HepG2 (cell line): Measurements from ENCODE around the gene ZNF331. TPM values are rescaled to one million over a fixed set of nuclear protein-coding genes. Genes with fewer than 3 reads are reported as not detected.
"Not testable (repeated sequence)": the region's sequence is repeated elsewhere in the genome, so short reads cannot be mapped to it uniquely, and the experiment has no call there.

Experiments
- ATAC-seq: fragments of 200-7000 bp; cut with Tn5 transposase; 3 replicates; pipeline ENCODE4 v1.9.1; 2020; ENCODE audit warnings: mild to moderate bottlenecking, moderate library complexity
- BruUV-seq: library from RNA; stranded (reverse); fragments of 400-500 nt; replicated peaks from 2 replicates; lab custom pipeline; 2021; lab: Mats Ljungman, UMichigan
- CTCF ChIA-PET: fragments of 300-600 bp; formaldehyde crosslinking; extraction: SDS; loops from one replicate; lab custom pipeline; 2021; ENCODE audit warnings: low total read pairs, inconsistent platforms, low intra/inter-chr PET ratio; lab: Yijun Ruan, JAX
- POLR2A ChIA-PET: fragments of 350-600 bp; sonication (Branson Sonifier 250); formaldehyde crosslinking; loops from one replicate; lab custom pipeline; 2020; ENCODE audit warnings: antibody characterized with exemption, inconsistent platforms; lab: Yijun Ruan, JAX
- DNase-seq: peaks from one replicate; pipeline ENCODE4 v3.0.0-alpha.2; 2015; ENCODE audit warnings: low spot score
- FAIRE-seq: peaks from 3 replicates; lab custom pipeline; 2011; peaks lifted over from hg19 to GRCh38; lab: Jason Lieb, UNC
- H2AFZ ChIP-seq: one replicate; pipeline ENCODE4 v1.6.1; 2011; ENCODE audit warnings: low read length, inconsistent platforms
- H3K27ac ChIP-seq: fragments of 300-600 bp; 3 replicates; pipeline ENCODE4 v1.8.0; 2011; ENCODE audit warnings: mixed run types, mild to moderate bottlenecking, mixed read lengths, low read length, inconsistent platforms; ENCODE audit not compliant: insufficient read depth; ENCODE audit errors: extremely low read length
- H3K27me3 ChIP-seq, 2 experiments: fragments of 200-600 bp in 1 of 2; 2 replicates in 1 of 2; 3 replicates in 1 of 2; pipeline versions ENCODE4 v1.6.0 to v1.8.0; 2011; ENCODE audit warnings: low read length in 2 of 2, mild to moderate bottlenecking in 2 of 2, moderate library complexity in 2 of 2, inconsistent platforms in 1 of 2; ENCODE audit not compliant: insufficient read depth in 2 of 2, control insufficient read depth in 1 of 2
- H3K36me3 ChIP-seq, 2 experiments: fragments of 200-600 bp in 1 of 2; replicated peaks in 1 of 2; 2 replicates in 1 of 2; 3 replicates in 1 of 2; pipeline versions ENCODE4 v1.5.1 to v1.8.0; 2011; ENCODE audit warnings: low read length in 2 of 2, inconsistent platforms in 1 of 2; ENCODE audit not compliant: insufficient read depth in 2 of 2, control insufficient read depth in 1 of 2
- H3K4me1 ChIP-seq: 2 replicates; pipeline ENCODE4 v1.5.1; 2012; ENCODE audit warnings: low read length, inconsistent platforms; ENCODE audit not compliant: insufficient read depth
- H3K4me2 ChIP-seq: 2 replicates; pipeline ENCODE4 v1.6.0; 2011; ENCODE audit warnings: low read depth, low read length, inconsistent platforms
- H3K4me3 ChIP-seq, 3 experiments: fragments of 200-600 bp in 1 of 3; sonication (generic), shearing (Covaris generic) in 1 of 3; replicated peaks in 1 of 3; 2 replicates each; pipeline ENCODE4 v1.5.1; 2011 to 2016; ENCODE audit warnings: low read length in 3 of 3, inconsistent platforms in 2 of 3, low read depth in 2 of 3, mild to moderate bottlenecking in 2 of 3, control low read depth in 1 of 3, mixed read lengths in 1 of 3; ENCODE audit not compliant: insufficient read depth in 1 of 3
- H3K79me2 ChIP-seq: one replicate; pipeline ENCODE4 v1.6.1; 2011; ENCODE audit warnings: low read length, inconsistent platforms; ENCODE audit not compliant: insufficient read depth
- H3K9ac ChIP-seq: 2 replicates; pipeline ENCODE4 v1.6.0; 2011; ENCODE audit warnings: mild to moderate bottlenecking, low read depth, low read length, inconsistent platforms; ENCODE audit not compliant: insufficient read depth
- H3K9me3 ChIP-seq: 2 replicates; pipeline ENCODE4 v1.5.1; 2012; ENCODE audit warnings: mild to moderate bottlenecking, low read length
- H4K20me1 ChIP-seq: 2 replicates; pipeline ENCODE4 v1.6.0; 2011; ENCODE audit warnings: inconsistent platforms, mild to moderate bottlenecking, low read length, moderate library complexity; ENCODE audit not compliant: insufficient read depth
- SOX13 ChIP-seq, 3 experiments: fragments of 450-650 bp in 1 of 3; sonication (generic) in 1 of 3; formaldehyde crosslinking in 1 of 3; IDR thresholded peaks in 2 of 3; conservative IDR thresholded peaks in 1 of 3; 2 replicates each; pipeline versions ENCODE4 v1.5.0 to v1.6.1; 2016 to 2020; ENCODE audit warnings: antibody characterized with exemption in 1 of 3, mild to moderate bottlenecking in 1 of 3, missing compliant biosample characterization in 1 of 3, missing genetic modification reagents in 1 of 3, moderate library complexity in 1 of 3
- SOX5 ChIP-seq: IDR thresholded peaks from 2 replicates; pipeline ENCODE4 v1.6.1; 2016; ENCODE audit warnings: borderline replicate concordance
- WGBS: methylation state at CpG from one replicate; pipeline ENCODE4 v1.1.6; 2017; ENCODE audit warnings: low lambda C conversion rate; 5-methylcytosine and 5-hydroxymethylcytosine counted together
- in situ Hi-C: cut with HindIII; loops from 2 replicates; pipeline ENCODE4 v1.10.0; 2017; ENCODE audit warnings: low pct_unique_long_range_greater_than_20kb; ENCODE audit not compliant: extremely low pct_ligation_motif_present
- intact Hi-C: fragments of 100-400 bp; cut with micrococcal nuclease; formaldehyde crosslinking; loops from one replicate; pipeline ENCODE4 v1.10.0; 2022; ENCODE audit not compliant: unreplicated experiment
- polyA plus RNA-seq, 8 experiments: library from polyadenylated mRNA; depleted of rRNA in 3 of 8; stranded (reverse) in 7 of 8; unstranded in 1 of 8; fragments of >200 nt; fragmentation: Illumina TruSeq in 4 of 8; extraction: Trizol in 4 of 8; gene quantifications; 2 replicates each; pipeline versions ENCODE4 v1.2.1 to v1.2.3, GENCODE V29; 2011 to 2016; ENCODE audit warnings: low read depth in 4 of 8, missing spikeins in 1 of 8, mixed read lengths in 1 of 8; ENCODE audit not compliant: insufficient read depth in 1 of 8
- total RNA-seq, 5 experiments: library from RNA; depleted of rRNA; stranded (reverse); fragments of >200 nt; fragmentation: Illumina TruSeq; extraction: Trizol; gene quantifications; 2 replicates each; pipeline ENCODE4 v1.2.3, GENCODE V29; 2016; ENCODE audit warnings: low read depth in 1 of 5

Gene ZNF331
- total and polyA plus RNA-seq, 2 of the 13 experiments (the other 11 are each of a cell fraction or from before 2014, with no cell fraction given), result 8.2 to 13.3 TPM

- H2AFZ ChIP-seq; intact Hi-C loops; ATAC-seq; H3K27me3 ChIP-seq; DNase-seq; BruUV-seq; in situ Hi-C loops; H3K9me3 ChIP-seq; H3K36me3 ChIP-seq; H3K79me2 ChIP-seq; CTCF ChIA-PET; H4K20me1 ChIP-seq; FAIRE-seq; POLR2A ChIA-PET; TF ChIP-seq SOX13 (IDR thresholded peaks at IDR 0.05): not testable (repeated sequence)
- peak in 1 of 2 experiments; percentile 27; a peak in 1 of 4 replicates for TF ChIP-seq SOX13 (CRISPR knock-in tag; conservative IDR thresholded peaks at IDR 0.05 in 1 of 2, IDR thresholded peaks at IDR 0.05 in 1 of 2)
- TF ChIP-seq SOX5 (CRISPR knock-in tag), result peak; percentile 46; the same call in 1 of the 2 replicates
- 32% methylated on average over 4 of the region's 4 CpGs for WGBS
- peak overlapping the region in 1 of 3 experiments; percentile 40; a peak in 1 of 6 replicates for H3K4me3 ChIP-seq
- peak overlapping the region; percentile 46; the same call in 1 of the 2 replicates for H3K9ac ChIP-seq
- H3K27ac ChIP-seq, result peak overlapping the region; percentile 73
- H3K4me1 ChIP-seq, result peaks cover 25% of the 10 kb centered on the region
- peak overlapping the region; percentile 60 for H3K4me2 ChIP-seq
Measured at GRCh38 chr19:53498024-53498395, 39.9 kb upstream of the ZNF331 start.

GRCh38 chr19:53503151-53503550 is 34.8 kb upstream of the ZNF331 start:
- H3K27ac ChIP-seq, H3K9me3 ChIP-seq: not testable (repeated sequence)
- POLR2A ChIA-PET, result interaction anchor here (1.1 kb wide), 1 partner anchor 72 kb away, joined by 5 read pairs; the partner anchor contains the start of gene ZNF761

More at GRCh38 chr19:53503151-53503550, 34.8 kb upstream of the ZNF331 start:
- WGBS, result 51% methylated on average over 7 of the region's 7 CpGs
- Histone ChIP-seq H3K4me3 (peak overlapping the region in 1 of 3 experiments; percentile 19; a peak in 1 of 6 replicates), H3K4me2 (peak overlapping the region; percentile 33; the same call in 1 of the 2 replicates), H3K4me1 (peaks cover 50% of the 10 kb centered on the region)
- H3K79me2 ChIP-seq, BruUV-seq, FAIRE-seq, DNase-seq, H2AFZ ChIP-seq, H3K36me3 ChIP-seq, CTCF ChIA-PET, H3K9ac ChIP-seq, ATAC-seq, H3K27me3 ChIP-seq, H4K20me1 ChIP-seq, in situ Hi-C loops, intact Hi-C loops: not testable (repeated sequence)
